ENCODE measurements around the gene GNAL. TPM values are rescaled to one million over a fixed set of nuclear protein-coding genes. Genes with fewer than 3 reads are reported as not detected.

The GNAL gene
- total and polyA plus RNA-seq, 2 experiments from 2014 or later: 7.5 to 21.6 TPM

DNA sequence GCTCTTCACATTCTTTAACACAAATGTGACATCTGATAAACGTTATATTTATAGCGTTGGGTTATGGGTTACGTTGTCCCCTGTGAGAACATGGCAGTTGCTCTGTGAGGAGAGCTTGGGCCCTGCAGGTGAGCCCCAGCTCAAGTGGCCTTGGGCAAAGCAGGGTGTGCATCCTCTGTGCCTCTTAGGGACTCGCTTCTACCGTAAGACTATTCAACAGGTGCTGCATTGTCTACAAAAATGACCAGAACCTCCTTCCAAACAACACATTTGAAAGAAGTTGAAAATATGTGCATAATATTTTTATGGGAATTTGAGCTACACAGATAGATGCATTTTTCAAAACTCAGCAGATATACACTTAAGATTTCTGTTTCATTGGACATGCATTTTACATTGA is 145.7 kb downstream of the GNAL start:
- Mint-ChIP-seq H3K9me3 (no peaks in the 10 kb centered on the region; the same call in 2 of the 3 replicates), H3K4me1 (peaks cover 7% of the 10 kb centered on the region; the same call in 2 of the 3 replicates), H3K4me3 (no peak overlapping the region), H3K36me3 (ENCODE audit: low read depth) (no peaks in the 10 kb centered on the region), H3K27ac (no peak overlapping the region), H3K27me3 (ENCODE audit: insufficient read depth, low read depth, poor library complexity) (peaks cover 4% of the 10 kb centered on the region)
- H2AFZ ChIP-seq: no peak overlapping the region
- no peak overlapping the region for H3K4me3 ChIP-seq
- H3K4me1 ChIP-seq (ENCODE audit: insufficient read depth): peaks cover 3% of the 10 kb centered on the region; the same call in 1 of the 2 replicates
- DNase-seq (ENCODE audit: low spot score): no peak
- no peaks in the 10 kb centered on the region for H3F3A ChIP-seq (replicated peaks; ENCODE audit: low read depth)
- no peaks in the 10 kb centered on the region for H4K20me1 ChIP-seq (replicated peaks; ENCODE audit: insufficient read depth)
- H3K27ac ChIP-seq (ENCODE audit: low read depth): no peak overlapping the region
- no peak for TF ChIP-seq STAT1 (IDR thresholded peaks at IDR 0.05; ENCODE audit: unreplicated experiment)
- TF ChIP-seq, protein P1, sequence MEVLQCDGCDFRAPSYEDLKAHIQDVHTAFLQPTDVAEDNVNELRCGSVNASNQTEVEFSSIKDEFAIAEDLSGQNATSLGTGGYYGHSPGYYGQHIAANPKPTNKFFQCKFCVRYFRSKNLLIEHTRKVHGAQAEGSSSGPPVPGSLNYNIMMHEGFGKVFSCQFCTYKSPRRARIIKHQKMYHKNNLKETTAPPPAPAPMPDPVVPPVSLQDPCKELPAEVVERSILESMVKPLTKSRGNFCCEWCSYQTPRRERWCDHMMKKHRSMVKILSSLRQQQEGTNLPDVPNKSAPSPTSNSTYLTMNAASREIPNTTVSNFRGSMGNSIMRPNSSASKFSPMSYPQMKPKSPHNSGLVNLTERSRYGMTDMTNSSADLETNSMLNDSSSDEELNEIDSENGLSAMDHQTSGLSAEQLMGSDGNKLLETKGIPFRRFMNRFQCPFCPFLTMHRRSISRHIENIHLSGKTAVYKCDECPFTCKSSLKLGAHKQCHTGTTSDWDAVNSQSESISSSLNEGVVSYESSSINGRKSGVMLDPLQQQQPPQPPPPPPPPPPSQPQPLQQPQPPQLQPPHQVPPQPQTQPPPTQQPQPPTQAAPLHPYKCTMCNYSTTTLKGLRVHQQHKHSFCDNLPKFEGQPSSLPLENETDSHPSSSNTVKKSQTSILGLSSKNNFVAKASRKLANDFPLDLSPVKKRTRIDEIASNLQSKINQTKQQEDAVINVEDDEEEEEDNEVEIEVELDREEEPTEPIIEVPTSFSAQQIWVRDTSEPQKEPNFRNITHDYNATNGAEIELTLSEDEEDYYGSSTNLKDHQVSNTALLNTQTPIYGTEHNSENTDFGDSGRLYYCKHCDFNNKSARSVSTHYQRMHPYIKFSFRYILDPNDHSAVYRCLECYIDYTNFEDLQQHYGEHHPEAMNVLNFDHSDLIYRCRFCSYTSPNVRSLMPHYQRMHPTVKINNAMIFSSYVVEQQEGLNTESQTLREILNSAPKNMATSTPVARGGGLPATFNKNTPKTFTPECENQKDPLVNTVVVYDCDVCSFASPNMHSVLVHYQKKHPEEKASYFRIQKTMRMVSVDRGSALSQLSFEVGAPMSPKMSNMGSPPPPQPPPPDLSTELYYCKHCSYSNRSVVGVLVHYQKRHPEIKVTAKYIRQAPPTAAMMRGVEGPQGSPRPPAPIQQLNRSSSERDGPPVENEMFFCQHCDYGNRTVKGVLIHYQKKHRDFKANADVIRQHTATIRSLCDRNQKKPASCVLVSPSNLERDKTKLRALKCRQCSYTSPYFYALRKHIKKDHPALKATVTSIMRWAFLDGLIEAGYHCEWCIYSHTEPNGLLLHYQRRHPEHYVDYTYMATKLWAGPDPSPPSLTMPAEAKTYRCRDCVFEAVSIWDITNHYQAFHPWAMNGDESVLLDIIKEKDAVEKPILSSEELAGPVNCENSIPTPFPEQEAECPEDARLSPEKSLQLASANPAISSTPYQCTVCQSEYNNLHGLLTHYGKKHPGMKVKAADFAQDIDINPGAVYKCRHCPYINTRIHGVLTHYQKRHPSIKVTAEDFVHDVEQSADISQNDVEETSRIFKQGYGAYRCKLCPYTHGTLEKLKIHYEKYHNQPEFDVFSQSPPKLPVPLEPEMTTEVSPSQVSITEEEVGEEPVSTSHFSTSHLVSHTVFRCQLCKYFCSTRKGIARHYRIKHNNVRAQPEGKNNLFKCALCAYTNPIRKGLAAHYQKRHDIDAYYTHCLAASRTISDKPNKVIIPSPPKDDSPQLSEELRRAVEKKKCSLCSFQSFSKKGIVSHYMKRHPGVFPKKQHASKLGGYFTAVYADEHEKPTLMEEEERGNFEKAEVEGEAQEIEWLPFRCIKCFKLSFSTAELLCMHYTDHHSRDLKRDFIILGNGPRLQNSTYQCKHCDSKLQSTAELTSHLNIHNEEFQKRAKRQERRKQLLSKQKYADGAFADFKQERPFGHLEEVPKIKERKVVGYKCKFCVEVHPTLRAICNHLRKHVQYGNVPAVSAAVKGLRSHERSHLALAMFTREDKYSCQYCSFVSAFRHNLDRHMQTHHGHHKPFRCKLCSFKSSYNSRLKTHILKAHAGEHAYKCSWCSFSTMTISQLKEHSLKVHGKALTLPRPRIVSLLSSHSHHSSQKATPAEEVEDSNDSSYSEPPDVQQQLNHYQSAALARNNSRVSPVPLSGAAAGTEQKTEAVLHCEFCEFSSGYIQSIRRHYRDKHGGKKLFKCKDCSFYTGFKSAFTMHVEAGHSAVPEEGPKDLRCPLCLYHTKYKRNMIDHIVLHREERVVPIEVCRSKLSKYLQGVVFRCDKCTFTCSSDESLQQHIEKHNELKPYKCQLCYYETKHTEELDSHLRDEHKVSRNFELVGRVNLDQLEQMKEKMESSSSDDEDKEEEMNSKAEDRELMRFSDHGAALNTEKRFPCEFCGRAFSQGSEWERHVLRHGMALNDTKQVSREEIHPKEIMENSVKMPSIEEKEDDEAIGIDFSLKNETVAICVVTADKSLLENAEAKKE (CRISPR knock-in tag; IDR thresholded peaks at IDR 0.05): no peak
- TF ChIP-seq, protein P2, sequence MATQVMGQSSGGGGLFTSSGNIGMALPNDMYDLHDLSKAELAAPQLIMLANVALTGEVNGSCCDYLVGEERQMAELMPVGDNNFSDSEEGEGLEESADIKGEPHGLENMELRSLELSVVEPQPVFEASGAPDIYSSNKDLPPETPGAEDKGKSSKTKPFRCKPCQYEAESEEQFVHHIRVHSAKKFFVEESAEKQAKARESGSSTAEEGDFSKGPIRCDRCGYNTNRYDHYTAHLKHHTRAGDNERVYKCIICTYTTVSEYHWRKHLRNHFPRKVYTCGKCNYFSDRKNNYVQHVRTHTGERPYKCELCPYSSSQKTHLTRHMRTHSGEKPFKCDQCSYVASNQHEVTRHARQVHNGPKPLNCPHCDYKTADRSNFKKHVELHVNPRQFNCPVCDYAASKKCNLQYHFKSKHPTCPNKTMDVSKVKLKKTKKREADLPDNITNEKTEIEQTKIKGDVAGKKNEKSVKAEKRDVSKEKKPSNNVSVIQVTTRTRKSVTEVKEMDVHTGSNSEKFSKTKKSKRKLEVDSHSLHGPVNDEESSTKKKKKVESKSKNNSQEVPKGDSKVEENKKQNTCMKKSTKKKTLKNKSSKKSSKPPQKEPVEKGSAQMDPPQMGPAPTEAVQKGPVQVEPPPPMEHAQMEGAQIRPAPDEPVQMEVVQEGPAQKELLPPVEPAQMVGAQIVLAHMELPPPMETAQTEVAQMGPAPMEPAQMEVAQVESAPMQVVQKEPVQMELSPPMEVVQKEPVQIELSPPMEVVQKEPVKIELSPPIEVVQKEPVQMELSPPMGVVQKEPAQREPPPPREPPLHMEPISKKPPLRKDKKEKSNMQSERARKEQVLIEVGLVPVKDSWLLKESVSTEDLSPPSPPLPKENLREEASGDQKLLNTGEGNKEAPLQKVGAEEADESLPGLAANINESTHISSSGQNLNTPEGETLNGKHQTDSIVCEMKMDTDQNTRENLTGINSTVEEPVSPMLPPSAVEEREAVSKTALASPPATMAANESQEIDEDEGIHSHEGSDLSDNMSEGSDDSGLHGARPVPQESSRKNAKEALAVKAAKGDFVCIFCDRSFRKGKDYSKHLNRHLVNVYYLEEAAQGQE (IDR thresholded peaks at IDR 0.05; ENCODE audit: unreplicated experiment): no peak
- no peak for TF ChIP-seq NANOG (IDR thresholded peaks at IDR 0.05; ENCODE audit: borderline replicate concordance)
- no peak for TF ChIP-seq EZH2 (IDR thresholded peaks at IDR 0.05; ENCODE audit: low read depth, unreplicated experiment)
- no peak for TF ChIP-seq JUNB (IDR thresholded peaks at IDR 0.05; ENCODE audit: unreplicated experiment)
- TF ChIP-seq, protein P3, sequence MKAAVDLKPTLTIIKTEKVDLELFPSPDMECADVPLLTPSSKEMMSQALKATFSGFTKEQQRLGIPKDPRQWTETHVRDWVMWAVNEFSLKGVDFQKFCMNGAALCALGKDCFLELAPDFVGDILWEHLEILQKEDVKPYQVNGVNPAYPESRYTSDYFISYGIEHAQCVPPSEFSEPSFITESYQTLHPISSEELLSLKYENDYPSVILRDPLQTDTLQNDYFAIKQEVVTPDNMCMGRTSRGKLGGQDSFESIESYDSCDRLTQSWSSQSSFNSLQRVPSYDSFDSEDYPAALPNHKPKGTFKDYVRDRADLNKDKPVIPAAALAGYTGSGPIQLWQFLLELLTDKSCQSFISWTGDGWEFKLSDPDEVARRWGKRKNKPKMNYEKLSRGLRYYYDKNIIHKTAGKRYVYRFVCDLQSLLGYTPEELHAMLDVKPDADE (IDR thresholded peaks at IDR 0.05): no peak
- H3K79me2 ChIP-seq (replicated peaks; ENCODE audit: insufficient read depth): no peaks in the 10 kb centered on the region
- H3K9me2 ChIP-seq (ENCODE audit: insufficient read depth): no peaks in the 10 kb centered on the region; the same call in 1 of the 2 replicates
- H3K27me3 ChIP-seq (ENCODE audit: insufficient read depth): no peaks in the 10 kb centered on the region
- no peak overlapping the region for H3K4me2 ChIP-seq
- no peak for ATAC-seq
- no peaks in the 10 kb centered on the region for H3K36me3 ChIP-seq (ENCODE audit: insufficient read depth)

All from GM23338 (cell line).